ENCODE data around the gene C3orf18.

- no peak for TF ChIP-seq CHD2 (IDR thresholded peaks at IDR 0.05; ENCODE audit: borderline replicate concordance, low read depth, low read length)
- TF ChIP-seq POLR2A (IDR thresholded peaks at IDR 0.05; ENCODE audit: low read depth, low read length): peak; percentile 86
- TF ChIP-seq CHD4 (IDR thresholded peaks at IDR 0.05): no peak
- TF ChIP-seq GATAD2B (conservative IDR thresholded peaks at IDR 0.05; ENCODE audit: low read depth): peak; percentile 67
- TF ChIP-seq ZNF384 (IDR thresholded peaks at IDR 0.05; ENCODE audit: borderline replicate concordance, low read depth, low read length): no peak
- TF ChIP-seq ESRRA (IDR thresholded peaks at IDR 0.05; ENCODE audit: low read length): no peak
- no peak for TF ChIP-seq SREBF2 (IDR thresholded peaks at IDR 0.05; ENCODE audit: low read length)
- no peak for TF ChIP-seq REST (IDR thresholded peaks at IDR 0.05; ENCODE audit: low read depth, low read length)
- TF ChIP-seq USF2 (IDR thresholded peaks at IDR 0.05; ENCODE audit: borderline replicate concordance, low read depth, low read length): no peak
Observed at GRCh38 chr3:50611464-50612233, 44.1 kb upstream of the C3orf18 start, which contains the start of gene CISH.
